GM15510 (cell line): ENCODE results near the gene SUGP2.

Source experiments
- POLR2A ChIP-seq: IDR thresholded peaks from 3 replicates; pipeline ENCODE4 v1.6.1; 2011; ENCODE audit warnings: borderline replicate concordance; ENCODE audit not compliant: insufficient read length; ENCODE audit errors: extremely low read depth

The SUGP2 gene

DNA sequence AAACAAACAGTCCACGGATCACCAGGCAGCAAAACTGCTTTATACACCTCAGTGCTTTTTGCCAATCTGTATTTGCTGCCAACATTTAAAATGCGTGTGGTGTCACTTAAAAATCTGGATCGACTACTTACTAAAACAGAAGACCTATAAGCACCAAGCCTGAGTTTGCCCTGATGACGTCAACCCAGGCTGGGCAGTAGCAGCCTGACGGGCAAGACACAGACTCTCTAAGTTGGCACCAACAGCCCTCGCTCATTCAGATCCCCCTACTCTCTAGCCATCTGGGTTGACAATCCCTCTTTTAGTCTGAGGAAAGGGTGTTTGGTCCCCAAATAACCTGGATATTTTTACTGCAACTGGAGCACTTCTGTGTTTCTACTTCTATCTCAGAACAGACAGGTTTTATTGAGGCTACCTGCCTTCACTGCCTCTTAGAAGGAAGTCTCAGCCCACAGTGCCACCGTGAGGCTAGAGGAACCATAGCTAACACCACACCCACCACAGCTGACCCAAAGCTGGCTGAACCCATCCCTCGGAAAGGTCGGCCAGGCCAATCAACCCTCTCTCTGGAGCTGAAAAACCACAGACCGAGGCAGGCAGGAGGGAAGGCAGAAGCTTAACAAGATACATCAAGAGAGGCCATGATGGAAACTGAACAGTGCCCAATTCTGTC lies 6.9 kb downstream of the SUGP2 start:
- no peak for TF ChIP-seq POLR2A

DNA sequence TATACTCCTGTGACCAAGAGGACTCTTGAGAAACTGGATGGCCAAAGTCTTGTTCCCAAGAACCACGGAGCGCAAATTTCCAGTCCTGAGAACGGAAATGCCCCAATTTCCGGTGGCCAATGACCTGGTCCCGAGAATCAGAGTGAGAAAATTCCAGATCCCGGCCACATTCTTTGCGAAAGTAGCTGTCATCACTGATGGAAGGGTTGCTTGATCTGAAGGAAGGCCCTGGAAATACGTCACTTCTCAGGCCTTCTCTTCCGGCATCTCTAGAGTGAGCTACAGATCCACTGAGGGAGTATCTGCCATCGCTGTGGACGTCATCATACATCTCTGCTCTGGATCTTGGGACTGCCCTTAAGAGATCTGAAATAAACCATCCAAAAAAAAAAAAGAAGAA lies 7.5 kb downstream of the SUGP2 start:
- no peak for TF ChIP-seq POLR2A

DNA sequence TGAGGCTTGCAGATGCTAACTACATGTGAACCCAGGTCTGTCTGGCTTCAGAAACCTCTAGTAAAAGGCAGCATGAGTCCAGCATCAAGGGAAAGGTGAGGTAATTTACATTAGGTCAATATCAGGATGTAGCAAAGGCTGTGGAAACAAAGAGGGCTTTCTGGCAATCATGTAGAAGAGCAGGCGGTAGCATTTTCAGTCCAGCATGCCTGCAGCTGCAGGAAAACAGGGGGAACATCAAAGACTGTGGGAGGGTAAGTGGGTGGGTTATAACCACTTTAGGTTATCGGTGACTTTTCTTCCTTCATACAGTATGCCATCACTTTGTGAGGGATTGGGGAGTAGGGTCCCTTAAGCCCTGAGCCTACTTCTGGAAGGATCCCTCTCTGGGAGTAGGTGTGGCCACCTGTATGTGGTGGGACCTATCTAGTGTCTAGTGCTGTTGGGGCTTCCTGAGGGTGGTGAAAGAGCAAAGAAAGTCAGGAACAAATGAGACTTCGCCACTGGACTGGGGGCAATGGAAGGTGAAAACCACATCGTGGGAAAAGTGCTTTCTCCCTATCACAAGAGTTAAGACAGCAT lies 10.8 kb downstream of the SUGP2 start:
- TF ChIP-seq POLR2A: no peak

DNA sequence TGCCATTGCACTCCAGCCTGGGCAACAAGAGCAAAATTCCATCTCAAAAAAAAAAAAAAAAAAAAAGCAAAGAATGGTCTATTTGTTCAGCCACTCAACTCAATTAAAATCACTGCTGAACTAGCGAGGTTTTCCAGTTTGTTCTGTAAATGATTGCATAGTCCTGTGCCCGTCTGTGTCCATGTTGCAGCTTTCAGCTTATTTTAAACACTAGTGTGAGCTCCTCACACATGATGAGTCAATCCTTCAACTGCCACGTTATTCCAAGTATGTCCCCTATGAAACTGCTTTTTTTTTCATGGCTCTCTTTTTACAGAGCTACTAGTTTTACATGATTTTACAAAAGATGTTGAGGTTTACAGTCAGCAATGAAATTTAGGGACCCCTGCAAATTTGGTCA lies 12.2 kb downstream of the SUGP2 start:
- TF ChIP-seq POLR2A: no peak

DNA sequence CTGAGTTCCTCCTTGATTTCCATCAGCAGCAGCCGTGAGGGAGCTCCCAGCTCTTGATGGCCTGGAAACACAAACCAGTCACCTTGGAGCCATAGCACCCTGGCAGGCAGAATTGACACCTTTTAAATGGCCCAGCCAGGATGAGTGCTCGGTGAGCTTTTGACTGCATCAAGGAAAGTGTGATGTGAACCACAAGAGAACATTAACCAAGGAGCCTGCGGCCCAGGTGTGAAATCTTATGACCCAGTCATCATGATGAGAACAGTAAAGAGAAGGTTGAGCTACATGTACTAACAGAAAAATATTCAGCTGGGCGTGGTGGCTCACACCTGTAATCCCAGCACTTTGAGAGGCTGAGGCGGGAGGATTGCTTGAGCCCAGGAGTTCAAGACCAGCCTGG lies 22.8 kb downstream of the SUGP2 start:
- no peak for TF ChIP-seq POLR2A

DNA sequence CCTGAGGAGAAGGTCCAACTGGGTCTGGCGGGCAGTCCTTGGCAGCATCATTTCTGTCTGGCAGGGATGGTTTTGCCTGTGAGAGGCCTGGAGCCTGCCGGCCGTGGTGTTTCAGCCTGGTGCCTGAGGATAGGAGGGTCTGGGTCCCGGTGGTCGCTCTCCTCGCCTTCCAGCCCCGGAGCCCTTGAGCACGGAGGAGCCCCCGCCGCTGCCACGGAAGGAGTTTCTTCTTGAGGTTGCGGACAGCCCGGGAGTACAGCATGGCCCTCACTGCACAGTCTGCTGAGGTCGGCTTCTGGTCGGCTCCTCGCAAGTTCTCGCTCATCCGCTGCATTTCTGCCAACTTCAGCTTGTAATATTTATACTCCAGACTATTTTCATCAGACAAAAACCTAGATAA lies 23.4 kb downstream of the SUGP2 start:
- TF ChIP-seq POLR2A: no peak

DNA sequence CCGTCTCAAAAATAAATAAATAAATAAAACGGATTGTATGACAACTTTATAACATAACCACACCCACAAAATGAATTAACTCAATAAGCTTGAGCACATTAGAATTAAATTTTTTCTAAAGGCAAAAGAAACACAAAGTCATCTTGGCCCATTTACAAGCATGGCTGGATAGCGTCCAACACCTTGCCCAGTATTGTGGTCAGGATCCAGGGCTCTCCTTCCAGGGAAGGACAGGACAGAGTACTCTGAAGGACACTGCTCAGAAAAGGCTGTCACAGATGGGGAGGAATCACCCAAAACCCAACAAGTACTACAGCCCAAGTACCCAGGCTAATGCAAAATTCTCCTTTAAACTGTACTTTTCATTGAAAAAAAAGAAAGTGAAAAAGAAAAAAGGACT lies 27.1 kb downstream of the SUGP2 start:
- no peak for TF ChIP-seq POLR2A

DNA sequence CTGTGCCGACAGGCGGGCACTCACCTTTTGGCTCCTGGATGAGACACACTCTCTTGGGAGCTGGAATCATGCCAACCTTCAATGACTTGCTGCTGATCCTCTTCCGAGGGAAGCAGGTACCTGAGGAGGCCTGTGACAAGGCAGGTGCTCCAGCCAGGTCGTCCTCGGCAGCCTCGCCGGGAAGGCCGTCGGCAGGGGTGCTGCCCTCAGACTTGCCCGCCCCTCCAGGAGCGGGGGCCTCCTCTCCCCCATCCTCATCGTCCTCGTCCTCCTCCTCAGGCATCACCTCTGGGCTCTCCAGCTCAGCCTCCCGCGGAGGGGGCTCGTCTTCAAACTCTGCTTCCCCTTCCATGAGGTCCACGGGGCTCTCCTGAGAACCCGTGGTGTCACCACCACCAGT lies 29.2 kb downstream of the SUGP2 start:
- TF ChIP-seq POLR2A: no peak

DNA sequence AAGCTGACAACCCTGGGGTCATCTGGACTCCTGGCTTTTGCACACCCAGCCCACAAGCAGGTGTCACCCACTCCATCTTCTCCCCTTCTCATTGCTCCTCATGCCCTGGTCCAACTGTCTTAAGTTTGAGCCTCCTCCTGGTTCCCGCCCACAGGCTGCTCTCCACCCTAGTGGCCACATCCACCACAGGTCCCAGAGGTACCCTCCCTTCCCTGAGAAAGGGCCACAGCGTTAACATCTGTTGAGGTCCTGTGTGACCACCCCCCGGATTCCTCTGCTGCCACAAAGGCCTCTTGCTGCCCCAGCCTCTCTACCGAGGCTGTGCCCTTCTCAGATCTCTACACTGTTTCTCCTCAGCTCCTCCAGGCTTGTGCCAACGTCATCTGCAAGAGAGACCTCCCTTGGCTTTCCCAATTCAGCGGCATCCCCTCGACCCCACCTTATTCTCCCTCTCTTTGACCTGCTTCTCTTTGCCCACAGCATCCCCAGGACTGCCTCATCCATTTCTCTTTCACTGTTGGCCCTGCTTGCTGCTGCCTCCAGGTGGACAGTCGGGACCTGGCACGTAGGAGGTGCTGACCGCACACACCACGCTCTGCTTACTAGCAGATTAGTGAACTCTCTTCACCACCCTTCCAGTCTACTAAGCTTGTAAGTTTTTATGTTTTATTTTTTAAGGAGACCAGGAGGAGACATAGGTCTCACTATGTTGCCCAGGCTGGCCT lies 33.3 kb downstream of the SUGP2 start:
- TF ChIP-seq POLR2A: no peak

DNA sequence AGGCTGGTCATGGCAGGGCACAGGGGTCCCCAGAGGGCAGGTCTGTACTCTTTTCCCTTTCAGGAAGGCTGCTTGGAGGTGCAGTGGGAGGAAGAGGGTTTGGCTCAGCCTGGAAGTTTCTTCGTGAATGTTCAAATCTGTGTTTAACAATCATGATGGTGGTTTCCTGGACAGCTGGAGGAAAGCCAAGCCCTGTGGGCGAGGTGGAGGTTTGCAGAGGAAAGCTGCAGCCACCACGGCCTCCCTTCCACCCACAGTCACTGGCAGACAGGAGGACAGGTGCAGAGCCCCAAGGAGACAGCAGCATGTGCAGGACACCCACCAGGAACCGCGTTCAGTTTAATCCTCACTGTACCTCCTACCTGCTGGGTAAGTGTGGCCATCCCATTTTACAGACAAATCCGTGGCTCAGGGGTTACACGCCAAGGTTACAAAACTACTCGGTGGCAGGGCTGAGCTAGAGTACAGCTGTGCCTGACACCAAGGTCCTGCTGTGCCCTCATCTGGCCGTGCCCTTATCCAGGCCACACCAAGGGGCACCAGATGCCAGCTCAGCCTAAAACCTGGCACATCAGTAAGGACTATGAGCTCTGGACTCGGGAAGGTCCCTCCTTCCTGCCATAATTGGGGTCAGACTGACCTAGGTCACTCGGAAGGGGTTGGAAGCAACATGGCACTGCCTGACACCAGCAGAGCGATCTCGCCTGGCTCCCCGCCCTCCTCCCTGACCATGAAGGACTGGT lies 34.1 kb downstream of the SUGP2 start:
- no peak for TF ChIP-seq POLR2A

DNA sequence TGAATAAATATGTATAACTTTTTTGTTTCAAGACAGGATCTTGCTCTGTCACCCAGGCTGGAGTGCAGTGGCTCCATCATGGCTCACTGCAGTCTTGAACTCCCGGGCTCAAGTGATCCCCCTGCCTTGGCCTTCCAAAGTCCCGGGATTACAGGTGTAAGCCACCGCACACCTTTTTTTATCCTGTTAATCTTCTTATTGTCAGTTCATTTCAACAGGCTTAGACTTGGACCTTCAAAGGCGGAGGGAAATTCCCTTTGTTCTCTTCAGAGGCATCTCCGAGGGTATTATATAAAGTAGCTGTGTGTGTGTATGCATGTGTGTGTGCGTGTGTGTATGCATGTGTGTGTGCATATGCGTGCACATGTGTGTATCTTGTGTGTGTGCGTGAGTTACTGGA lies 35.0 kb downstream of the SUGP2 start:
- no peak for TF ChIP-seq POLR2A

DNA sequence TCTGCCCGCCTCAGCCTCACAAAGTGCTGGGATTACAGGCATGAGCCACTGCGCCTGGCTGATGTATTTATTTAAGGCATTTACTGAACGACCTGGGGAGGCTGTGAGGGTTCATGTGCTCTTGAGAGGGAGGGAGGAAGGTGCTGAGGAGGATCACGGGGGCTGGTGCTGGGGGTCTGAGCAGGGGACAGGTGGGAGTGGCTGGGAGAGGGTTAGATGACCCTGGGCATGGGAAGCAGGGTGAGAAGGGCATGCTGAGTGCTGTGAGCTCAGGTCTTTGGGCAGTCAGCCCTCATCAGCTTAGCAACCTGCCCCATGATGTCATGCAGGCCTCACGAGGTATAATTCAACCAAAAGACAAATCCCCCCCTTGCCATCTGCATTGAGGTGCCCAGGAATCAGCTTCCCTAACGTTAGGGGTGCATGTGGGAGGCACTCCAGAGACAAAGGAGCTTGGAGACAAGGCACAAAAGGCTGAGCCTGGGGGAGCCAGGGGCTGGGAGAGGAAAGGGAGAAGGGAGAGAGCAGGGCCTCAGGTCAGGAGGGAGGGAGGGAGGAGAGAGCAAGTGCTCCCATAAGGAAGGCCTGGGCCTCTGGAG lies 36.4 kb downstream of the SUGP2 start:
- no peak for TF ChIP-seq POLR2A

DNA sequence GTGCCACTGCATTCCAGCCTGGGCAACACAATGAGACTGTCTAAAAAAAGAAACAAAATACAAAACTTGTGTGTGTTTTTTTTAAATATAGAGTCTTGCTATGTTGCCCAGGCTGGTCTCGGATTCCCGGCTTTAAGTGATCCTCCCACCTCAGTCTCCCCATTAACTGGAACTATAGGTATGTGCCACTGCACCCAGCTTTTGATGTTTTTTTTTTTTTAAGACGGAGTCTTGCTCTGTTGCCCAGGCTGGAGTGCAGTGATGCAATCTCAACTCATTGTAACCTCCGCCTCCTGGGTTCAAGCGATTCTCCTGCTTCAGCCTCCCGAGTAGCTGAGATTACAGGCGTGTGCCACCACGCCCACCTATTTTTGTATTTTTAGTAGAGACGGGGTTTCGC lies 37.0 kb downstream of the SUGP2 start:
- no peak for TF ChIP-seq POLR2A

DNA sequence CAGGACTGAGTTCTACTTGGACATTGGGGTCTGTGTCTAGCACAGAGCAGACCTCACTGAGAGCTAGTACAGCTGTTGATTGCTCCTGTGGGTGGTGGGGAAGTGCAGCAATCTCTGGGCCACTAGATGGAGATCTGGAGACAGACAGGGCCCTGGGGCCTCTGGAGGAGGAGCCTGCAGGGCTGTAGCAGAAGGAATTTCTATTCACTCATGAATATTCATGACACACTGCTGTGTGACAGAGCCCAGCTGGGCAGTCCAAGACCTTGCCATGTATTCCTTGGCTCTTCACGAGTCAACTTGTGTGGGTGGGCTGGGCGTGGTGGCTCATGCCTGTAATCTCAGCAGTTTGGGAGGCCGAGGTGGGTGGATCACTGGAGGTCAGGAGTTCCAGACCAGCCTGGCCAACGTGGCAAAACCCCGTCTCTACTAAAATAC lies 37.5 kb downstream of the SUGP2 start:
- TF ChIP-seq POLR2A: no peak

DNA sequence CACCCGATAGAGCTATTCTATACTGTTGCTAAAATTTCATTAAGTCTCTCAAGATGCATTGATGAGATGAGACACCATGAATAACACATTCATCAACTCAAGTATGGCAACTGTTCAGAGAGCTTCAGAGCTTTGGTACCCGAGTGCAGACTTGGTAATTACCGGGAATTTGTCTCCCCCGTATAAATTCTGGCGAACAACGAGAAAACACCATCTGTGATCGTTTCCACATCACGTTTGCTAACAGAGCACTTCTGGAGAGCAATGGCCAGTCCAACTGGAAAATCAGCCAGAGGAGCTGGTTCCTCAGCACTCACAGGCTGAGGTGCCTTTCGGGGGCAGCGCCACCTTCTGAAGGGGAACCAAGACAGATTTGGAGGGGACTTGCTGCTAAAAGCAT lies 40.2 kb downstream of the SUGP2 start:
- TF ChIP-seq POLR2A: no peak
